ENCODE data around the gene MLX.
"Not testable (repeated sequence)": the region's sequence is repeated elsewhere in the genome, so short reads cannot be mapped to it uniquely, and the experiment has no call there.

MLX gene

GRCh38 chr17:42581744-42582270 lies 14.9 kb downstream of the MLX start:
- no peak for DNase-seq

- no peak for DNase-seq
Measured at GRCh38 chr17:42584880-42585279, 18.0 kb downstream of the MLX start.

- peak; percentile 34 for DNase-seq
Measured at GRCh38 chr17:42585353-42585752, 18.5 kb downstream of the MLX start.

- DNase-seq: no peak
Measured at GRCh38 chr17:42586514-42587230, 19.8 kb downstream of the MLX start.

- DNase-seq: no peak
Measured at GRCh38 chr17:42590886-42591285, 24.0 kb downstream of the MLX start.

- no peak for DNase-seq
Measured at GRCh38 chr17:42591411-42591810, 24.5 kb downstream of the MLX start.

GRCh38 chr17:42596386-42596785 lies 29.5 kb downstream of the MLX start:
- DNase-seq: no peak

GRCh38 chr17:42598905-42599304 lies 32.0 kb downstream of the MLX start:
- peak; percentile 36 for DNase-seq

GRCh38 chr17:42603318-42603717 lies 36.4 kb downstream of the MLX start:
- no peak for DNase-seq

GRCh38 chr17:42607769-42608168 lies 40.9 kb downstream of the MLX start:
- no peak for DNase-seq

GRCh38 chr17:42608305-42609181 lies 41.6 kb downstream of the MLX start:
- no peak for DNase-seq

GRCh38 chr17:42609182-42609813 lies 42.4 kb downstream of the MLX start, which contains the start of the genes RETREG3 and TUBG1:
Gene RETREG3, minus strand, starts transcription at chr17:42609374. Its CDS starts 50 bp downstream, at chr17:42609324.
Gene TUBG1, plus strand, starts transcription at chr17:42609683. Its CDS starts 55 bp downstream, at chr17:42609738.
- DNase-seq: peak; percentile 96

GRCh38 chr17:42609814-42610801 lies 43.2 kb downstream of the MLX start:
- not testable (repeated sequence) for DNase-seq

GRCh38 chr17:42612013-42612412 lies 45.1 kb downstream of the MLX start:
- DNase-seq: no peak

- DNase-seq: no peak
Measured at GRCh38 chr17:42613699-42614295, 46.9 kb downstream of the MLX start.

GRCh38 chr17:42617956-42618431 lies 51.1 kb downstream of the MLX start:
- no peak for DNase-seq

- peak; percentile 5 for DNase-seq
Measured at GRCh38 chr17:42618442-42619150, 51.7 kb downstream of the MLX start.

- not testable (repeated sequence) for DNase-seq
Measured at GRCh38 chr17:42621987-42622386, 55.1 kb downstream of the MLX start.

All from GF-D8 (cell line).